H1 (cell line): ENCODE measurements around the gene SV2C. TPM values are rescaled to one million over a fixed set of nuclear protein-coding genes. Genes with fewer than 3 reads are reported as not detected.

Experiments
- SAP30 ChIP-seq: fragments of 300-600 bp; sonication (generic); IDR thresholded peaks from 2 replicates; pipeline ENCODE4 v1.7.1; 2012; ENCODE audit warnings: low read length, moderate library complexity, mild to moderate bottlenecking, inconsistent platforms; ENCODE audit not compliant: insufficient read depth, insufficient replicate concordance
- polyA plus RNA-seq, 7 experiments: library from polyadenylated mRNA; depleted of rRNA in 3 of 7; stranded (reverse) in 5 of 7; unstranded in 2 of 7; fragments of >200 nt in 5 of 7; fragments of 200-250 nt in 2 of 7; gene quantifications; 1 replicate in 5 of 7; 2 replicates in 1 of 7; 4 replicates in 1 of 7; pipeline versions ENCODE4 v1.2.1 to v1.2.3, GENCODE V29; 2011 to 2013; ENCODE audit warnings: missing spikeins in 2 of 7, mixed read lengths in 2 of 7
- total RNA-seq: library from RNA; stranded (reverse); fragmentation: NEBNext Ultra II Directional; extraction: Animal tissue kit (Norgen Biotek cat#: 25700); gene quantifications from 2 replicates; pipeline ENCODE4 v1.2.1, GENCODE V29; 2021

Gene SV2C
- total and polyA plus RNA-seq, 2 of the 8 experiments (the other 6 are each of a cell fraction or from before 2014, with no cell fraction given), result 0.08 to 0.24 TPM

GRCh38 chr5:76391014-76391413 lies 307.8 kb downstream of the SV2C start (continued):
- no peak for TF ChIP-seq SAP30
